Left ventricle myocardium superior (tissue), 1 donor: Measurements from ENCODE around the gene NAA38. TPM values are rescaled to one million over a fixed set of nuclear protein-coding genes. Genes with fewer than 3 reads are reported as not detected.

ENCODE experiments used
- ATAC-seq: fragments of 200-7000 bp; cut with Tn5 transposase; one replicate; pipeline ENCODE4 v1.9.1; 2020; ENCODE audit warnings: mild to moderate bottlenecking, moderate library complexity
- DNase-seq: peaks from one replicate; pipeline ENCODE4 v3.0.0-alpha.2; 2020
- intact Hi-C: fragments of 100-400 bp; cut with micrococcal nuclease; formaldehyde crosslinking; loops from one replicate; pipeline ENCODE4 v1.11.0; 2022
- total RNA-seq: library from RNA; stranded (reverse); fragmentation: NEBNext Ultra II Directional; extraction: Animal tissue kit (Norgen Biotek cat#: 25700); gene quantifications from one replicate; pipeline ENCODE4 v1.2.1, GENCODE V29; 2021
- donor health status: DM: no; HTN: yes; CAD: no; lungs with severe emphysema.

NAA38 gene
- total RNA-seq, 1 donor from 2014 or later: 93.2 TPM

GRCh38 chr17:7834542-7834956 is 22.8 kb downstream of the NAA38 start:
- ATAC-seq (peak; percentile 39), DNase-seq (peak; percentile 81)
- intact Hi-C loops: no loop called here

GRCh38 chr17:7833795-7834541 is 23.4 kb downstream of the NAA38 start, which contains the start of gene KDM6B:
Gene KDM6B (plus strand): TSS chr17:7834217. CDS start chr17:7845555, 11,338 bp downstream.
- intact Hi-C loops: no loop called here
- ATAC-seq (peak; percentile 72), DNase-seq (peak; percentile 97)

- ATAC-seq: no peak
- no peak for DNase-seq
- intact Hi-C loops: no loop called here
Measured at GRCh38 chr17:7833011-7833794, 24.2 kb downstream of the NAA38 start.

- no peak for DNase-seq
- ATAC-seq: no peak
- intact Hi-C loops: no loop called here
Measured at GRCh38 chr17:7832431-7832830, 24.9 kb downstream of the NAA38 start.

- intact Hi-C loops: no loop called here
- DNase-seq: no peak
- no peak for ATAC-seq
Measured at GRCh38 chr17:7831233-7831632, 26.1 kb downstream of the NAA38 start.

GRCh38 chr17:7830616-7831015 is 26.7 kb downstream of the NAA38 start:
- DNase-seq: no peak
- ATAC-seq: no peak
- intact Hi-C loops: no loop called here

GRCh38 chr17:7825206-7825990 is 32.0 kb downstream of the NAA38 start:
- intact Hi-C loops: no loop called here
- no peak for ATAC-seq
- no peak for DNase-seq

- intact Hi-C loops: loop anchor here (5.0 kb wide), 1 partner anchor 33 kb away; the partner anchor contains the start of genes CYB5D1, NAA38 and TMEM88
- no peak for ATAC-seq
- no peak for DNase-seq
Measured at GRCh38 chr17:7824021-7824924, 33.1 kb downstream of the NAA38 start.

- DNase-seq (no peak), ATAC-seq (no peak)
- intact Hi-C loops: loop anchor here (5.0 kb wide), 1 partner anchor 34 kb away; the partner anchor contains the start of genes CYB5D1, NAA38 and TMEM88
Measured at GRCh38 chr17:7823581-7824001, 33.8 kb downstream of the NAA38 start.

- ATAC-seq: no peak
- DNase-seq: no peak
- intact Hi-C loops: loop anchor here (5.0 kb wide), 1 partner anchor 35 kb away; the partner anchor contains the start of genes CYB5D1, NAA38 and TMEM88
Measured at GRCh38 chr17:7822126-7822525, 35.2 kb downstream of the NAA38 start.

GRCh38 chr17:7820231-7820630 is 37.1 kb downstream of the NAA38 start:
- DNase-seq (no peak), ATAC-seq (no peak)
- intact Hi-C loops: loop anchor here (5.0 kb wide), 1 partner anchor 37 kb away; the partner anchor contains the start of genes CYB5D1, NAA38 and TMEM88

- DNase-seq (no peak), ATAC-seq (no peak)
- intact Hi-C loops: no loop called here
Measured at GRCh38 chr17:7818746-7819645, 38.4 kb downstream of the NAA38 start.

GRCh38 chr17:7818026-7818425 is 39.3 kb downstream of the NAA38 start:
- no peak for ATAC-seq
- intact Hi-C loops: no loop called here

GRCh38 chr17:7817643-7817964 is 39.8 kb downstream of the NAA38 start:
- intact Hi-C loops: no loop called here
- DNase-seq (no peak), ATAC-seq (no peak)

More at GRCh38 chr17:7818026-7818425, 39.3 kb downstream of the NAA38 start:
- no peak for DNase-seq

- no peak for DNase-seq
- ATAC-seq: no peak
- intact Hi-C loops: no loop called here
Measured at GRCh38 chr17:7816926-7817642, 40.3 kb downstream of the NAA38 start.

- intact Hi-C loops: no loop called here
- DNase-seq (no peak), ATAC-seq (no peak)
Measured at GRCh38 chr17:7814969-7815368, 42.4 kb downstream of the NAA38 start.

- no peak for ATAC-seq
- intact Hi-C loops: no loop called here
- no peak for DNase-seq
Measured at GRCh38 chr17:7811251-7811650, 46.1 kb downstream of the NAA38 start.
